ENCODE measurements around the gene KAT5. TPM values are rescaled to one million over a fixed set of nuclear protein-coding genes. Genes with fewer than 3 reads are reported as not detected.
"Not testable (repeated sequence)": the region's sequence is repeated elsewhere in the genome, so short reads cannot be mapped to it uniquely, and the experiment has no call there.

Gene KAT5
- total and polyA plus RNA-seq, 4 donors, result 41.5 to 81.2 (median 77.4) TPM

DNA sequence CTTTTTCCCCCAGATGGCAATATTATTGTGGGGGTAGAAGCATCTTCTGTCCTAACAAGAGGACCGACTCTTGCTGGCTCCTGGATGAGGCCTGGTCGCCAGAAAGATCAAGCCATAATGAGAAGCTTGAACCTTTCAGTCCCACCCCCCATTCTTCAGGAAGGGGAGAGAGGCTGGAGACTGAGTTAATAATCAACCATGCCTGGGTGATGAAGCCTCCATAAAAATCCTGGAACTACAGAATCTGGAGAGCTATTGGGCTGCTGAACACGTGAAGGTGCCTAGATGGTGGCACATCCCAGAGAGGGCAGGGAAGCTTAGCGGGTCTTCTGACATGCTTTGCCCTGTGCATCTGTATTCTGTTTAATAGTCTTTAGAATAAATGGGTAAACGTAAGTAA is 52.4 kb downstream of the KAT5 start:
- H3K27me3 ChIP-seq (ENCODE audit: control insufficient read depth, insufficient read depth, low read length), result no peaks in the 10 kb centered on the region
- no peak overlapping the region for H3K4me3 ChIP-seq (ENCODE audit: low read depth, low read length)
- H3K36me3 ChIP-seq (ENCODE audit: control insufficient read depth, insufficient read depth, low read length), result peaks cover 2% of the 10 kb centered on the region
- no peaks in the 10 kb centered on the region for H3K9me3 ChIP-seq (ENCODE audit: control insufficient read depth, insufficient read depth, low read length)
- H3K4me1 ChIP-seq (ENCODE audit: control insufficient read depth, insufficient read depth, low read length), result no peaks in the 10 kb centered on the region
- no peak overlapping the region for H3K27ac ChIP-seq (ENCODE audit: low read depth, low read length)
- 51% methylated on average over 3 of the region's 5 CpGs for WGBS (ENCODE audit: insufficient coverage)
- DNase-seq (ENCODE audit: low read depth in 4 of 6, low spot score in 6 of 6), result no peak

DNA sequence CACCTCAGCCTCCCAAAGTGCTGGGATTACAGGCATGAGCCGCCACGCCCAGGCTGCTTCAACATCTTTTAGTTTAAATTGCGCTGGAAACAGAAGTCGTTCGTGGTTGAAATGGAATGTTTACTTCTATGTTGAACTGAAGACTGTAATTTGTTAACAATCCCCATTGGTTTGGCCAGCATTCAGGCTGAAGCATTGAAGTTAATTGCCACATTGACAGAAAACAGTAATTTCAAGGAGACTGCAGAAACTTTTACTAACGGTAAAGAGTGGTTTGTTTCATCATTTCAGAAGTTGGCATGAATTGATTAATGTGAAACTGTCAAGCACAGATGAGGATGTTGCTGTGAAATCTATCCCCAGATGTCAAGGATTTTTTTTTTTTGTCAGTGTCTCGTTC is 54.5 kb downstream of the KAT5 start:
- 72% methylated on average over 2 of the region's 7 CpGs for WGBS (ENCODE audit: insufficient coverage)
- Histone ChIP-seq H3K27me3 (ENCODE audit: control insufficient read depth, insufficient read depth, low read length) (no peaks in the 10 kb centered on the region), H3K27ac (ENCODE audit: low read depth, low read length) (no peak overlapping the region), H3K4me3 (ENCODE audit: low read depth, low read length) (no peak overlapping the region), H3K36me3 (ENCODE audit: control insufficient read depth, insufficient read depth, low read length) (peaks cover 2% of the 10 kb centered on the region), H3K9me3 (ENCODE audit: control insufficient read depth, insufficient read depth, low read length) (no peaks in the 10 kb centered on the region), H3K4me1 (ENCODE audit: control insufficient read depth, insufficient read depth, low read length) (no peaks in the 10 kb centered on the region)
- DNase-seq (ENCODE audit: low read depth in 4 of 6, low spot score in 6 of 6), result no peak

- no peaks in the 10 kb centered on the region for H3K27me3 ChIP-seq (ENCODE audit: control insufficient read depth, insufficient read depth, low read length)
- H3K27ac ChIP-seq (ENCODE audit: low read depth, low read length), result no peak overlapping the region
- WGBS (ENCODE audit: insufficient coverage), result 80% methylated on average over 2 of the region's 10 CpGs
- no peaks in the 10 kb centered on the region for H3K4me1 ChIP-seq (ENCODE audit: control insufficient read depth, insufficient read depth, low read length)
- H3K36me3 ChIP-seq (ENCODE audit: control insufficient read depth, insufficient read depth, low read length), result peaks cover 2% of the 10 kb centered on the region
- no peak overlapping the region for H3K4me3 ChIP-seq (ENCODE audit: low read depth, low read length)
- no peaks in the 10 kb centered on the region for H3K9me3 ChIP-seq (ENCODE audit: control insufficient read depth, insufficient read depth, low read length)
- DNase-seq (ENCODE audit: low read depth in 4 of 6, low spot score in 6 of 6), result no peak
Observed at GRCh38 chr11:65767406-65767805, 55.4 kb downstream of the KAT5 start.

- H3K4me1 ChIP-seq (ENCODE audit: control insufficient read depth, insufficient read depth, low read length); H3K36me3 ChIP-seq (ENCODE audit: control insufficient read depth, insufficient read depth, low read length); H3K27ac ChIP-seq (ENCODE audit: low read depth, low read length); DNase-seq (ENCODE audit: low read depth in 4 of 6, low spot score in 6 of 6); H3K27me3 ChIP-seq (ENCODE audit: control insufficient read depth, insufficient read depth, low read length); H3K4me3 ChIP-seq (ENCODE audit: low read depth, low read length); H3K9me3 ChIP-seq (ENCODE audit: control insufficient read depth, insufficient read depth, low read length): not testable (repeated sequence)
- WGBS (ENCODE audit: insufficient coverage), result no CpG with 5 or more reads among the region's 5 CpGs
Observed at GRCh38 chr11:65767806-65768205, 55.8 kb downstream of the KAT5 start.

Small RNA genes lying within 50 kb of the gene (small RNA-seq; reads per million reads assigned to genes)
- not detected for gene RN7SL309P (ENCODE audit: low replicate concordance)

Other genes starting within 250 kb of the KAT5 start
- over 10,000 TPM in 1 of 2 donors, 1,000 to 10,000 TPM in 1; 7,855 to 14,973 TPM for gene MALAT1, start 213.2 kb upstream of the KAT5 start, total RNA-seq
- 100 to 1,000 TPM; 557 to 615 TPM for gene MALAT1, start 213.2 kb upstream of the KAT5 start, polyA plus RNA-seq (ENCODE audit: insufficient read length in 2 of 2)
- 10 to 100 TPM; 41.8 to 79.8 TPM for gene SCYL1, start 187.2 kb upstream of the KAT5 start, total RNA-seq
- 10 to 100 TPM; 84.0 to 87.5 TPM for gene SCYL1, start 187.2 kb upstream of the KAT5 start, polyA plus RNA-seq (ENCODE audit: insufficient read length in 2 of 2)
- 10 to 100 TPM; 47.5 to 68.7 TPM for gene LTBP3, start 153.9 kb upstream of the KAT5 start, total RNA-seq
- 100 to 1,000 TPM; 158 to 198 TPM for gene LTBP3, start 153.9 kb upstream of the KAT5 start, polyA plus RNA-seq (ENCODE audit: insufficient read length in 2 of 2)
- gene ZNRD2, start 141.8 kb upstream of the KAT5 start, total RNA-seq, result 10 to 100 TPM; 14.7 to 25.6 TPM
- 10 to 100 TPM; 82.5 to 87.2 TPM for gene ZNRD2, start 141.8 kb upstream of the KAT5 start, polyA plus RNA-seq (ENCODE audit: insufficient read length in 2 of 2)
- gene FAM89B, start 139.7 kb upstream of the KAT5 start, total RNA-seq, result 10 to 100 TPM in 1 of 2 donors, 1 to 10 TPM in 1; 7.0 to 49.2 TPM
- 10 to 100 TPM; 48.6 to 49.0 TPM for gene FAM89B, start 139.7 kb upstream of the KAT5 start, polyA plus RNA-seq (ENCODE audit: insufficient read length in 2 of 2)
- 10 to 100 TPM; 13.9 to 24.0 TPM for gene EHBP1L1, start 136.2 kb upstream of the KAT5 start, total RNA-seq
- 10 to 100 TPM; 20.3 to 30.1 TPM for gene EHBP1L1, start 136.2 kb upstream of the KAT5 start, polyA plus RNA-seq (ENCODE audit: insufficient read length in 2 of 2)
- under 1 TPM; 0.20 to 0.44 TPM for gene KCNK7, start 116.5 kb upstream of the KAT5 start, total RNA-seq
- gene KCNK7, start 116.5 kb upstream of the KAT5 start, polyA plus RNA-seq (ENCODE audit: insufficient read length in 2 of 2), result under 1 TPM; 0.77 to 0.90 TPM
- 10 to 100 TPM; 16.8 to 28.9 TPM for gene MAP3K11, start 98.0 kb upstream of the KAT5 start, total RNA-seq
- 10 to 100 TPM; 31.2 to 38.1 TPM for gene MAP3K11, start 98.0 kb upstream of the KAT5 start, polyA plus RNA-seq (ENCODE audit: insufficient read length in 2 of 2)
- gene PCNX3, start 96.5 kb upstream of the KAT5 start, total RNA-seq, result 10 to 100 TPM; 10.4 to 15.3 TPM
- 10 to 100 TPM; 35.7 to 41.6 TPM for gene PCNX3, start 96.5 kb upstream of the KAT5 start, polyA plus RNA-seq (ENCODE audit: insufficient read length in 2 of 2)
- gene SIPA1, start 74.2 kb upstream of the KAT5 start, total RNA-seq, result 10 to 100 TPM; 10.6 to 34.2 TPM
- 10 to 100 TPM; 35.4 to 43.6 TPM for gene SIPA1, start 74.2 kb upstream of the KAT5 start, polyA plus RNA-seq (ENCODE audit: insufficient read length in 2 of 2)
- gene RELA, start 49.3 kb upstream of the KAT5 start, total RNA-seq, result 10 to 100 TPM; 14.5 to 29.4 TPM
- gene RELA, start 49.3 kb upstream of the KAT5 start, polyA plus RNA-seq (ENCODE audit: insufficient read length in 2 of 2), result 10 to 100 TPM; 53.9 to 57.7 TPM
- gene RNASEH2C, start 8.5 kb downstream of the KAT5 start, total RNA-seq, result 10 to 100 TPM; 11.8 to 52.6 TPM
- gene RNASEH2C, start 8.5 kb downstream of the KAT5 start, polyA plus RNA-seq (ENCODE audit: insufficient read length in 2 of 2), result 10 to 100 TPM; 48.0 to 56.5 TPM
- gene AP5B1, start 68.7 kb downstream of the KAT5 start, total RNA-seq, result 1 to 10 TPM; 5.0 to 6.4 TPM
- 1 to 10 TPM; 6.9 to 9.3 TPM for gene AP5B1, start 68.7 kb downstream of the KAT5 start, polyA plus RNA-seq (ENCODE audit: insufficient read length in 2 of 2)
- gene OVOL1, start 74.8 kb downstream of the KAT5 start, total RNA-seq, result not detected
- gene OVOL1, start 74.8 kb downstream of the KAT5 start, polyA plus RNA-seq (ENCODE audit: insufficient read length in 2 of 2), result under 1 TPM in 1 of 2 donors, not detected in 1; 0.09 TPM
- gene SNX32, start 121.7 kb downstream of the KAT5 start, total RNA-seq, result 1 to 10 TPM; 3.3 to 4.0 TPM
- gene SNX32, start 121.7 kb downstream of the KAT5 start, polyA plus RNA-seq (ENCODE audit: insufficient read length in 2 of 2), result 10 to 100 TPM in 1 of 2 donors, 1 to 10 TPM in 1; 9.7 to 22.1 TPM
- 100 to 1,000 TPM; 472 to 682 TPM for gene CFL1, start 145.9 kb downstream of the KAT5 start, total RNA-seq
- gene CFL1, start 145.9 kb downstream of the KAT5 start, polyA plus RNA-seq (ENCODE audit: insufficient read length in 2 of 2), result 1,000 to 10,000 TPM; 1,362 to 1,371 TPM
- gene MUS81, start 148.2 kb downstream of the KAT5 start, total RNA-seq, result 10 to 100 TPM; 24.9 to 49.7 TPM
- gene MUS81, start 148.2 kb downstream of the KAT5 start, polyA plus RNA-seq (ENCODE audit: insufficient read length in 2 of 2), result 10 to 100 TPM; 57.4 to 62.0 TPM
- 10 to 100 TPM; 21.2 to 84.5 TPM for gene EFEMP2, start 160.5 kb downstream of the KAT5 start, total RNA-seq
- gene EFEMP2, start 160.5 kb downstream of the KAT5 start, polyA plus RNA-seq (ENCODE audit: insufficient read length in 2 of 2), result 10 to 100 TPM; 73.6 to 94.1 TPM
- gene CTSW, start 167.6 kb downstream of the KAT5 start, total RNA-seq, result under 1 TPM; 0.20 to 0.39 TPM
- gene CTSW, start 167.6 kb downstream of the KAT5 start, polyA plus RNA-seq (ENCODE audit: insufficient read length in 2 of 2), result under 1 TPM; 0.51 to 0.96 TPM
- gene FIBP, start 176.2 kb downstream of the KAT5 start, total RNA-seq, result 100 to 1,000 TPM in 1 of 2 donors, 10 to 100 TPM in 1; 79.4 to 139 TPM
- 100 to 1,000 TPM; 144 to 158 TPM for gene FIBP, start 176.2 kb downstream of the KAT5 start, polyA plus RNA-seq (ENCODE audit: insufficient read length in 2 of 2)
- 10 to 100 TPM; 15.7 to 23.5 TPM for gene CCDC85B, start 178.4 kb downstream of the KAT5 start, total RNA-seq
- 10 to 100 TPM; 50.2 to 53.9 TPM for gene CCDC85B, start 178.4 kb downstream of the KAT5 start, polyA plus RNA-seq (ENCODE audit: insufficient read length in 2 of 2)
- under 1 TPM in 1 of 2 donors, not detected in 1; 0.20 TPM for gene FOSL1, start 188.1 kb downstream of the KAT5 start, total RNA-seq
- under 1 TPM; 0.36 to 0.41 TPM for gene FOSL1, start 188.1 kb downstream of the KAT5 start, polyA plus RNA-seq (ENCODE audit: insufficient read length in 2 of 2)
- 10 to 100 TPM; 13.9 to 20.4 TPM for gene C11orf68, start 206.8 kb downstream of the KAT5 start, total RNA-seq
- 10 to 100 TPM; 62.3 to 66.2 TPM for gene C11orf68, start 206.8 kb downstream of the KAT5 start, polyA plus RNA-seq (ENCODE audit: insufficient read length in 2 of 2)
- gene DRAP1, start 207.2 kb downstream of the KAT5 start, total RNA-seq, result 100 to 1,000 TPM in 1 of 2 donors, 10 to 100 TPM in 1; 46.4 to 127 TPM
- 100 to 1,000 TPM; 178 to 183 TPM for gene DRAP1, start 207.2 kb downstream of the KAT5 start, polyA plus RNA-seq (ENCODE audit: insufficient read length in 2 of 2)
- gene TSGA10IP, start 233.2 kb downstream of the KAT5 start, total RNA-seq, result under 1 TPM in 1 of 2 donors, not detected in 1; 0.39 TPM
- under 1 TPM; 0.60 to 0.68 TPM for gene TSGA10IP, start 233.2 kb downstream of the KAT5 start, polyA plus RNA-seq (ENCODE audit: insufficient read length in 2 of 2)
- gene SART1, start 249.5 kb downstream of the KAT5 start, total RNA-seq, result 10 to 100 TPM; 29.2 to 43.3 TPM
- 10 to 100 TPM; 60.6 to 68.2 TPM for gene SART1, start 249.5 kb downstream of the KAT5 start, polyA plus RNA-seq (ENCODE audit: insufficient read length in 2 of 2)